ENCODE results near the gene PLA2G7. TPM values are rescaled to one million over a fixed set of nuclear protein-coding genes. Genes with fewer than 3 reads are reported as not detected.

PLA2G7 gene
- total and polyA plus RNA-seq, 2 donors from 2014 or later: 1.9 TPM; not detected in 1

- H3K36me3 ChIP-seq (ENCODE audit: control insufficient read depth in 2 of 3, insufficient read depth in 3 of 3, low read length in 3 of 3): no peaks in the 10 kb centered on the region
- no peak for TF ChIP-seq CTCF (IDR thresholded peaks at IDR 0.05; ENCODE audit: borderline replicate concordance, extremely low read depth, insufficient read depth)
- no peak overlapping the region for H3K9ac ChIP-seq (ENCODE audit: low read length in 3 of 3)
- H3K4me1 ChIP-seq (ENCODE audit: control insufficient read depth in 2 of 3, insufficient read depth in 2 of 3, low read depth in 1 of 3, low read length in 3 of 3): no peaks in the 10 kb centered on the region
- no peaks in the 10 kb centered on the region for H3K9me3 ChIP-seq (ENCODE audit: control insufficient read depth in 2 of 3, insufficient read depth in 1 of 3, low read length in 3 of 3)
- FAIRE-seq: no peak
- no peaks in the 10 kb centered on the region for H3K27me3 ChIP-seq (ENCODE audit: control insufficient read depth, insufficient read depth, low read length)
- no peak for DNase-seq
- H3K27ac ChIP-seq (ENCODE audit: low read depth in 2 of 2, low read length in 2 of 2): no peak overlapping the region
- H3K4me3 ChIP-seq (ENCODE audit: low read length in 3 of 3): no peak overlapping the region
- intact Hi-C loops (cut with DNase I): no loop called here
These were observed 14.8 kb downstream of the PLA2G7 start for GRCh38 chr6:46720401-46720800.

DNA sequence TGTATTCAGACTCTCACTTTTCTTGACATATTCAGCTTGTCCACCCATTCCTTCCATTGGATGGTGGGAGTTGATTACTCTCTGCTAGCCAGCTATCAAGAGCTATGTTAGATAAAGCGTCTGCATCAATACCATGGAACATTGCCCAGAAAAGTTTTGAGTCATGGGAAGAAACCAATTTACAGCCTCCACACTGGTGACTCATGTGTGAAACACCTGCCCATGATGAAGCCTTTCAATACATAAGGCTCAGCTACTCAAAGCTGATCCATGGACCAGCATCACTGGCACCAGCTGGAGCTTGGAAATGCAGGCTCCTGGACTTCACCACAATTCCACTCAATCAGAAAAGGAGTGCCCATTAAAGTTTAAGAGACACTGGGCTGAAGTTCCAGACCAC is 16.1 kb downstream of the PLA2G7 start:
- FAIRE-seq: no peak
- intact Hi-C loops (cut with DNase I): no loop called here

GRCh38 chr6:46715141-46715540 is 20.0 kb downstream of the PLA2G7 start:
- intact Hi-C loops (cut with DNase I): no loop called here
- no peak overlapping the region for H3K4me3 ChIP-seq (ENCODE audit: low read length in 3 of 3)
- H3K9ac ChIP-seq (ENCODE audit: low read length in 3 of 3): no peak overlapping the region
- FAIRE-seq (no peak), DNase-seq (no peak)
- H3K27ac ChIP-seq (ENCODE audit: low read depth in 2 of 2, low read length in 2 of 2): no peak overlapping the region
- no peak for TF ChIP-seq CTCF (IDR thresholded peaks at IDR 0.05; ENCODE audit: borderline replicate concordance, extremely low read depth, insufficient read depth)
- H3K27me3 ChIP-seq (ENCODE audit: control insufficient read depth, insufficient read depth, low read length): no peaks in the 10 kb centered on the region
- H3K9me3 ChIP-seq (ENCODE audit: control insufficient read depth in 2 of 3, insufficient read depth in 1 of 3, low read length in 3 of 3): no peaks in the 10 kb centered on the region
- no peaks in the 10 kb centered on the region for H3K36me3 ChIP-seq (ENCODE audit: control insufficient read depth in 2 of 3, insufficient read depth in 3 of 3, low read length in 3 of 3)
- H3K4me1 ChIP-seq (ENCODE audit: control insufficient read depth in 2 of 3, insufficient read depth in 2 of 3, low read depth in 1 of 3, low read length in 3 of 3): no peaks in the 10 kb centered on the region

More for the DNA sequence above, 16.1 kb downstream of the PLA2G7 start:
- no peaks in the 10 kb centered on the region for H3K36me3 ChIP-seq (ENCODE audit: control insufficient read depth in 2 of 3, insufficient read depth in 3 of 3, low read length in 3 of 3)
- no peaks in the 10 kb centered on the region for H3K27me3 ChIP-seq (ENCODE audit: control insufficient read depth, insufficient read depth, low read length)
- H3K4me3 ChIP-seq (ENCODE audit: low read length in 3 of 3): no peak overlapping the region
- no peak for TF ChIP-seq CTCF (IDR thresholded peaks at IDR 0.05; ENCODE audit: borderline replicate concordance, extremely low read depth, insufficient read depth)
- H3K9me3 ChIP-seq (ENCODE audit: control insufficient read depth in 2 of 3, insufficient read depth in 1 of 3, low read length in 3 of 3): no peaks in the 10 kb centered on the region
- H3K4me1 ChIP-seq (ENCODE audit: control insufficient read depth in 2 of 3, insufficient read depth in 2 of 3, low read depth in 1 of 3, low read length in 3 of 3): no peaks in the 10 kb centered on the region
- H3K9ac ChIP-seq (ENCODE audit: low read length in 3 of 3): no peak overlapping the region
- DNase-seq: no peak
- H3K27ac ChIP-seq (ENCODE audit: low read depth in 2 of 2, low read length in 2 of 2): no peak overlapping the region

- intact Hi-C loops (cut with DNase I): no loop called here
- DNase-seq (no peak), FAIRE-seq (no peak)
- Histone ChIP-seq H3K4me3 (ENCODE audit: low read length in 3 of 3) (no peak overlapping the region), H3K9ac (ENCODE audit: low read length in 3 of 3) (no peak overlapping the region), H3K27me3 (ENCODE audit: control insufficient read depth, insufficient read depth, low read length) (no peaks in the 10 kb centered on the region), H3K9me3 (ENCODE audit: control insufficient read depth in 2 of 3, insufficient read depth in 1 of 3, low read length in 3 of 3) (no peaks in the 10 kb centered on the region), H3K36me3 (ENCODE audit: control insufficient read depth in 2 of 3, insufficient read depth in 3 of 3, low read length in 3 of 3) (no peaks in the 10 kb centered on the region), H3K4me1 (ENCODE audit: control insufficient read depth in 2 of 3, insufficient read depth in 2 of 3, low read depth in 1 of 3, low read length in 3 of 3) (no peaks in the 10 kb centered on the region), H3K27ac (ENCODE audit: low read depth in 2 of 2, low read length in 2 of 2) (no peak overlapping the region)
- TF ChIP-seq CTCF (IDR thresholded peaks at IDR 0.05; ENCODE audit: borderline replicate concordance, extremely low read depth, insufficient read depth): no peak
These were observed 23.7 kb downstream of the PLA2G7 start for GRCh38 chr6:46711491-46711890.
